GM18526 (cell line): ENCODE results near the gene NXPE3.

Experiments used
- POLR2A ChIP-seq: IDR thresholded peaks from 3 replicates; pipeline ENCODE4 v1.6.1; 2011; ENCODE audit not compliant: insufficient read length; ENCODE audit errors: extremely low read depth

Gene NXPE3

DNA sequence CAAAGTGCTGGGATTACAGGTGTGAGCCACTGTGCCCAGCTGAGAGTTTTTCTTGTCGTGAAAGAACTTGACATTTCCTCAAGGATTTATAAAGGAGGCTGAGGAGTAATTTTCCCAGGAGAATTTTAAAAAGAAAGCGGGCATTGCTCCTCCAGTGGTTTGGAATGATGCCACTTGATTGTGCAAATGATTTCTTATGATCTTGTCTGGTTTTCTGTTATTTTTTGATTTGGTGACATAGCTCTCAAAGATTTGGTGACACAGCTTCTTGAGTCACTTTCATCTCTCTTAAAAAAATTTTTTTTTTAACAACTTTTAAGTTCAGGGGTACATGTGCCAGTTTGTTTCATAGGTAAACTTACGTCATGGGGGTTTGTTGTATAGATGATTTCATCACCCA is 45.7 kb downstream of the NXPE3 start:
- no peak for TF ChIP-seq POLR2A

- TF ChIP-seq POLR2A: no peak
These were observed 47.0 kb downstream of the NXPE3 start for GRCh38 chr3:101825904-101826445.

DNA sequence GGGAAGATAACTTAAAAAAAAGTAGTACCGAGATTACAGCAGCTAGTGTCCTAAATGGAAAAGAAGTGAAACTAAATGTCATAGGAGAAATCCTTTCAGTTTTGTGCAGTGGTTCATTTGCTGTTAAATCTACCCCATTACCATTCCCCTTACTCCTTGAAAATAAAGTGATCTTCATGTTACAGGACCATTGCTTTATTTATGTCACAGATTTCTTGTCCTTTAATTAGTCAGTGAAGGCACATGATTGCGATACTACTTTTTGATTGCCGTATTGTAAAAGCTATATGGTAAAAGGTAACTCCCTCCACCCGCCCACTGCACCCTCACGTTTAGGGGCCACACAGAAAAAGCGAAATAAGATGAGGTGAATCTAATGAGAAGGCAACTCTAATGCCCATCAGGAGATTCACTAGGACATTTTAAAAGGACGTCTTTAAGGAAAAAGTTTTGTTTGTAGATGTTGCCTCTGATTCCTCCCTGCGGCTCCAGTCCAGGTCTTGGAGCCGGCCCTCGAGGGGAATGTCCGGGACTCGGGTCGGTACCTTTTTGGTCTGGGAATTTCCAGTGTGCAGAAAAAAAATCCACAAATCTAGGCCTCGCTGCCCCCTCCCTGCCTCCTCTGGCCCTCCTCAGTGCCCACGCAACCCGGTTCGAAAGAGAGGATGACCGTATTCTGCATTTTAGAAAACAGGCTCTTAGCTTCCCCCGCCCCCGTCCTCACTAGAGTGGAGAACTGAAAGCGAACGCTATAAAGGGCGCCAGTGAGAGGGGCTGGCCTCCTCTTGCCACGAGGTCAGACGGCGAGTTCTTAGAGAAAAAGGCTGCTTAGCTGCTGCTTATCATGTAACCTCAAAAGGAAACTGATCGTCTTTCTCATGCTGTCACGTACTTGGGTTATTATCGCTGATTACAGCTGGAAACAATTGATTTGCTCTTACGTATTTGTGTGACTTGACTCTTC is 48.5 kb downstream of the NXPE3 start:
- peak; percentile 78 for TF ChIP-seq POLR2A

GRCh38 chr3:101828276-101828675 is 49.3 kb downstream of the NXPE3 start:
- no peak for TF ChIP-seq POLR2A

GRCh38 chr3:101828691-101829436 is 49.9 kb downstream of the NXPE3 start:
- TF ChIP-seq POLR2A: peak; percentile 37

DNA sequence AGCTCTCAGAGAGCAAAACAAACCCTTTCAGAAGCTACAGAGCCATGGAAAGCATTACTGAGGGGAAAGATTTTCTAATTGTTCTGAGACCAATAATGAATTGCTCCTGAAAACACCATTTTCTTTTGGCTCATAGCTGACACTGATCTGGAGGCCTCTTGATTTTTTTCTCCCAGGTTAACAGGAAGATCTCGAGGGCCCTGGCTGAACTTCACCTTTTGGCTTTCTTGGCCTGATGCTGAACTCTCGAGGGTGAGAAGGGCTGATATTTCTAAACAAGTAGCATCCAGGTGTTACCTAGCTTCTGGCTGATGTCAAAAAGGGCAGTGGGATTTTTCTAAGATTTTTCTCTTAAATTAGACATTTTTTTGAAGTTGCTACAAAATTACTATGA is 50.4 kb downstream of the NXPE3 start:
- TF ChIP-seq POLR2A: no peak

- no peak for TF ChIP-seq POLR2A
These were observed 50.9 kb downstream of the NXPE3 start for GRCh38 chr3:101829874-101830273.

- TF ChIP-seq POLR2A: no peak
These were observed 54.5 kb downstream of the NXPE3 start for GRCh38 chr3:101833446-101833974.

GRCh38 chr3:101835676-101836075 is 56.7 kb downstream of the NXPE3 start:
- no peak for TF ChIP-seq POLR2A

- no peak for TF ChIP-seq POLR2A
These were observed 57.1 kb downstream of the NXPE3 start for GRCh38 chr3:101836160-101836559.

DNA sequence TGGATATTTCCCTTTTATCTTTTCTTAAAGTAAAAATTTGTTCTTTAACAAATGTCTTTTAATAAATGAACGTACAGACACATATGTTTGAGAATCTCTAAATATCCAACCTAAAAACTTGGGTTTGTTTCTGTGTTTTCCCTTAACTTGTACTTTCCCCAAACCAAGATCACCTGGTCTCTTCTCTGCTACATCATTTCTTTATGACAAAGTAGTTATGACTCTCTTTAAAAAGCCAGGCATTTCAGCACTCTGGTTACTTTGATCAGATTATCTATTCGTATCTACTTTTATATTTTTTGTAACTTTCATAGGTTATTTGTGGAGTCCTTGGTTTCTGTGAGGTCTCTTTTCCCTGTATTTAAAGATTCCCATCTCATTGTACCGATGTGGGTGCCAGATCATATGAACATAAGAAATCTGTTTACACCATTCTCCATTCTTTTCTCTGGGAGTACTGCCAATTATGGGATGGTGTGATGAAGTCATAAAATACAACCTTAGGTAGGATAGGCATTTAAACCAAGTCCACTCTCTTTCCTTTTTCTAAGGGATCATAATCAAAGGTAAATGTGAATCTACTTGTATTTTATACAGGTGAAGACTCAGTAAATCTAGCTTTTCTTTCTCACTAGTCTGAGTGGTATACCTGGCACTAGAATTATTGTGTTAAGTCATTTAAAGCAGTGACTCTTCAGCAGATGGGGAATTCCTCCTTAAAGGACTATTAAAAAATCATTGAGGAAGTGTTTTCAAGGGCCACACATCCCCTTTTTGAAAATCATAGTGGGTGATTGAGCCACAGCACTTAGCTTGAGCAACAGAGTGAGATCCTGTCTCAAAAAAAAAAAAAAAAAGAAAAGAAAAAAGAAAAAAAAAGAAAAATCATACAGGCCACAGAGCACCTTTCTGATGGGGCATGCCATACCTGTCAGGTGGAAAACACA is 57.9 kb downstream of the NXPE3 start:
- no peak for TF ChIP-seq POLR2A

DNA sequence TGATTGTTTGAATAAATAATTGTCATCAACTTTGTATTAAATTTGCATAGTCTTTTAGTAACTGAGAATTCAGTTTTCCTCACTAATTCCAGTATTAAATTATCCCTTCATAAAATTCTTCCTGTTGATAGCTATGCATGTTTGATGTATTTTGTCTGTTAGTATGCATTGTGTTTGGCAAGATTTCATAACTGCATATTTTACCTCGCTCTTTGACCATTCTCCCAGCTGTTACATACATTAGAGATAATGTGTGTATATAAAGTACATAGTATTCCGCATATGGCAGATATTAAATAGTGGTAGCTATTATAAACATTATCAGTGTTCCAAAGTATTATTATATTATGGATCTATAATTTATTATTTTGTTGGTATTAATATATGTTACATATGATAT is 59.7 kb downstream of the NXPE3 start:
- no peak for TF ChIP-seq POLR2A

GRCh38 chr3:101840066-101840465 is 61.1 kb downstream of the NXPE3 start:
- TF ChIP-seq POLR2A: no peak

- no peak for TF ChIP-seq POLR2A
These were observed 63.4 kb downstream of the NXPE3 start for GRCh38 chr3:101842245-101842934.
